HEK293 (cell line): ENCODE results near the gene STX2.

ENCODE experiments used
- CTCF ChIA-PET: fragments of 350-600 bp; formaldehyde crosslinking; extraction: SDS; loops from one replicate; lab custom pipeline; 2021; ENCODE audit warnings: antibody characterized with exemption; lab: Yijun Ruan, JAX
- POLR2A ChIA-PET: fragments of 300-600 bp; formaldehyde crosslinking; extraction: SDS; loops from one replicate; lab custom pipeline; 2020; ENCODE audit warnings: antibody characterized with exemption, inconsistent platforms; lab: Yijun Ruan, JAX
- H3K27ac ChIP-seq: fragments of 200-500 bp; sonication (Bioruptor generic); 2 replicates; pipeline ENCODE4 v1.5.1; 2014; ENCODE audit warnings: low read depth, low read length, control low read depth, inconsistent platforms; ENCODE audit errors: extremely low read depth
- H3K36me3 ChIP-seq, 2 experiments: fragments of 200-500 bp in 1 of 2; sonication (Bioruptor generic) in 1 of 2; 1 replicate in 1 of 2; 2 replicates in 1 of 2; pipeline ENCODE4 v1.5.1; 2014 to 2017; ENCODE audit warnings: inconsistent platforms in 2 of 2, low read length in 2 of 2; ENCODE audit not compliant: control insufficient read depth in 2 of 2, insufficient read depth in 1 of 2
- H3K4me1 ChIP-seq: fragments of 200-500 bp; sonication (Bioruptor generic); 2 replicates; pipeline ENCODE4 v1.5.1; 2014; ENCODE audit warnings: mild to moderate bottlenecking, low read length, inconsistent platforms; ENCODE audit not compliant: control insufficient read depth, insufficient read depth
- H3K4me3 ChIP-seq: 2 replicates; pipeline ENCODE4 v1.5.1; 2011; ENCODE audit warnings: low read depth, mild to moderate bottlenecking, control low read depth, low read length, moderate library complexity
- H3K9me3 ChIP-seq: fragments of 200-500 bp; sonication (Bioruptor generic); 2 replicates; pipeline ENCODE4 v1.5.1; 2014; ENCODE audit warnings: low read depth, low read length, inconsistent platforms; ENCODE audit not compliant: control insufficient read depth, insufficient read depth
- EGR2 ChIP-seq: fragments of 450-650 bp; formaldehyde crosslinking; IDR thresholded peaks from 2 replicates; pipeline ENCODE4 v1.5.1; 2016; ENCODE audit warnings: low read depth, missing biosample characterization, missing genetic modification characterization
- GFI1B ChIP-seq: fragments of 450-650 bp; formaldehyde crosslinking; IDR thresholded peaks from 2 replicates; pipeline ENCODE4 v1.5.1; 2016; ENCODE audit warnings: missing biosample characterization, missing genetic modification characterization
- GLIS2 ChIP-seq: fragments of 450-650 bp; formaldehyde crosslinking; IDR thresholded peaks from 2 replicates; pipeline ENCODE4 v1.5.1; 2016; ENCODE audit warnings: missing biosample characterization, missing genetic modification characterization
- KLF16 ChIP-seq: fragments of 450-650 bp; formaldehyde crosslinking; IDR thresholded peaks from 2 replicates; pipeline ENCODE4 v1.5.1; 2017; ENCODE audit warnings: missing biosample characterization, missing genetic modification characterization
- KLF8 ChIP-seq: fragments of 450-650 bp; formaldehyde crosslinking; IDR thresholded peaks from 2 replicates; pipeline ENCODE4 v1.5.1; 2016; ENCODE audit warnings: missing biosample characterization, missing genetic modification characterization
- OSR2 ChIP-seq: fragments of 450-650 bp; formaldehyde crosslinking; IDR thresholded peaks from 2 replicates; pipeline ENCODE4 v1.5.1; 2016; ENCODE audit warnings: missing biosample characterization, missing genetic modification characterization
- SCRT2 ChIP-seq: fragments of 450-650 bp; formaldehyde crosslinking; IDR thresholded peaks from 2 replicates; pipeline ENCODE4 v1.5.1; 2016; ENCODE audit warnings: missing biosample characterization, missing genetic modification characterization
- ZBTB17 ChIP-seq: fragments of 450-650 bp; formaldehyde crosslinking; IDR thresholded peaks from 2 replicates; pipeline ENCODE4 v1.5.1; 2016; ENCODE audit warnings: missing biosample characterization, missing genetic modification characterization
- ZEB2 ChIP-seq: fragments of 450-650 bp; formaldehyde crosslinking; IDR thresholded peaks from 2 replicates; pipeline ENCODE4 v1.5.1; 2016; ENCODE audit warnings: missing biosample characterization, missing genetic modification characterization
- ZNF354C ChIP-seq: fragments of 450-650 bp; formaldehyde crosslinking; IDR thresholded peaks from 2 replicates; pipeline ENCODE4 v1.5.1; 2016; ENCODE audit warnings: missing biosample characterization, missing genetic modification characterization, low read depth, borderline replicate concordance
- ZNF416 ChIP-seq: fragments of 450-650 bp; formaldehyde crosslinking; IDR thresholded peaks from 2 replicates; pipeline ENCODE4 v1.5.1; 2016; ENCODE audit warnings: missing biosample characterization, missing genetic modification characterization
- ZNF544 ChIP-seq: fragments of 450-650 bp; formaldehyde crosslinking; IDR thresholded peaks from 2 replicates; pipeline ENCODE4 v1.5.0; 2017; ENCODE audit warnings: missing biosample characterization, missing genetic modification characterization
- ZNF776 ChIP-seq: fragments of 450-650 bp; formaldehyde crosslinking; IDR thresholded peaks from 2 replicates; pipeline ENCODE4 v1.5.0; 2017; ENCODE audit warnings: missing biosample characterization, missing genetic modification characterization, borderline replicate concordance
- ZNF791 ChIP-seq: fragments of 450-650 bp; formaldehyde crosslinking; IDR thresholded peaks from 2 replicates; pipeline ENCODE4 v1.5.1; 2016; ENCODE audit warnings: missing biosample characterization, missing genetic modification characterization
- ZNF792 ChIP-seq: fragments of 450-650 bp; formaldehyde crosslinking; IDR thresholded peaks from 2 replicates; pipeline ENCODE4 v1.5.1; 2016; ENCODE audit warnings: missing biosample characterization, missing genetic modification characterization
- ZNF830 ChIP-seq: fragments of 450-650 bp; IDR thresholded peaks from 2 replicates; pipeline ENCODE4 v1.5.0; 2018; ENCODE audit warnings: missing biosample characterization, missing genetic modification characterization, low read depth, mild to moderate bottlenecking, moderate library complexity
- ZSCAN23 ChIP-seq: fragments of 450-650 bp; formaldehyde crosslinking; IDR thresholded peaks from 2 replicates; pipeline ENCODE4 v1.5.1; 2016; ENCODE audit warnings: missing biosample characterization, missing genetic modification characterization
- TF ChIP-seq, protein P1 (sequence below): fragments of 450-650 bp; formaldehyde crosslinking; IDR thresholded peaks from 2 replicates; pipeline ENCODE4; 2016; ENCODE audit warnings: missing biosample characterization, missing genetic modification characterization
- TF ChIP-seq, protein P2 (sequence below): fragments of 450-650 bp; formaldehyde crosslinking; IDR thresholded peaks from 2 replicates; pipeline ENCODE4 v1.5.1; 2016; ENCODE audit warnings: missing biosample characterization, missing genetic modification characterization
- TF ChIP-seq, protein P3 (sequence below): fragments of 450-650 bp; formaldehyde crosslinking; IDR thresholded peaks from 2 replicates; pipeline ENCODE4 v1.5.1; 2016; ENCODE audit warnings: missing biosample characterization, missing genetic modification characterization
- TF ChIP-seq, protein P4 (sequence below): fragments of 450-650 bp; formaldehyde crosslinking; IDR thresholded peaks from 2 replicates; pipeline ENCODE4 v1.5.1; 2016; ENCODE audit warnings: missing biosample characterization, missing genetic modification characterization, borderline replicate concordance
- TF ChIP-seq, protein P5 (sequence below): IDR thresholded peaks from 2 replicates; pipeline ENCODE4 v1.6.1; 2011; ENCODE audit warnings: mild to moderate bottlenecking, low read depth, low read length, borderline replicate concordance

The STX2 gene

DNA sequence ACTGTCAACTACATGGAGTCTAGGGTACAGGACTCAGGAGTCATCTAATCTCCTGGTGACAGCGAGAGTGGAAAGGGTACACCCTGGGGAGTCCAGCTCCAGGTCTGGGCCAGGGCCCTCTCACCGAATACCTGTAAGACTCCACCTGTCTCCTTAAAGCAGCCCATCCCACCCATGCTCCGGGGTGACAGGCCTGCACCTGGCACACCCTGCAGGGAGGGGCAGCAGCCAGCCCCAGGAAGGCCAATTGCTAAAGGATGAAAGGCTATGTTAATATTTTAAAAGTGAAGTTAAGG lies 45.5 kb downstream of the STX2 start:
- TF ChIP-seq ZNF544, result no peak
- TF ChIP-seq ZNF830 (tag by site-specific recombination), result no peak
- no peak for TF ChIP-seq KLF16 (tag by site-specific recombination)
- TF ChIP-seq GLIS2 (tag by site-specific recombination), result no peak
- TF ChIP-seq, protein P1, sequence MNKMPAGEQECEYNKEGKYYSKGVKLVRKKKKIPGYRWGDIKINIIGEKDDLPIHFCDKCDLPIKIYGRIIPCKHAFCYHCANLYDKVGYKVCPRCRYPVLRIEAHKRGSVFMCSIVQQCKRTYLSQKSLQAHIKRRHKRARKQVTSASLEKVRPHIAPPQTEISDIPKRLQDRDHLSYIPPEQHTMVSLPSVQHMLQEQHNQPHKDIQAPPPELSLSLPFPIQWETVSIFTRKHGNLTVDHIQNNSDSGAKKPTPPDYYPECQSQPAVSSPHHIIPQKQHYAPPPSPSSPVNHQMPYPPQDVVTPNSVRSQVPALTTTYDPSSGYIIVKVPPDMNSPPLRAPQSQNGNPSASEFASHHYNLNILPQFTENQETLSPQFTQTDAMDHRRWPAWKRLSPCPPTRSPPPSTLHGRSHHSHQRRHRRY (tag by site-specific recombination), result no peak
- no peak for TF ChIP-seq ZNF416 (tag by site-specific recombination)
- no peak for TF ChIP-seq ZNF354C (tag by site-specific recombination)
- TF ChIP-seq, protein P2, sequence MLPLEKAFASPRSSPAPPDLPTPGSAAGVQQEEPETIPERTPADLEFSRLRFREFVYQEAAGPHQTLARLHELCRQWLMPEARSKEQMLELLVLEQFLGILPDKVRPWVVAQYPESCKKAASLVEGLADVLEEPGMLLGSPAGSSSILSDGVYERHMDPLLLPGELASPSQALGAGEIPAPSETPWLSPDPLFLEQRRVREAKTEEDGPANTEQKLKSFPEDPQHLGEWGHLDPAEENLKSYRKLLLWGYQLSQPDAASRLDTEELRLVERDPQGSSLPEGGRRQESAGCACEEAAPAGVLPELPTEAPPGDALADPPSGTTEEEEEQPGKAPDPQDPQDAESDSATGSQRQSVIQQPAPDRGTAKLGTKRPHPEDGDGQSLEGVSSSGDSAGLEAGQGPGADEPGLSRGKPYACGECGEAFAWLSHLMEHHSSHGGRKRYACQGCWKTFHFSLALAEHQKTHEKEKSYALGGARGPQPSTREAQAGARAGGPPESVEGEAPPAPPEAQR, result no peak
- TF ChIP-seq OSR2 (tag by site-specific recombination), result no peak
- ChIA-PET POLR2A (no interaction called here), CTCF (no interaction called here)
- no peak overlapping the region for H3K27ac ChIP-seq
- H3K36me3 ChIP-seq, result peaks cover 4 to 69% of the 10 kb centered on the region in 2 experiments; a peak in 2 of 3 replicates
- H3K4me1 ChIP-seq, result no peaks in the 10 kb centered on the region
- no peak overlapping the region for H3K4me3 ChIP-seq
- no peaks in the 10 kb centered on the region for H3K9me3 ChIP-seq

DNA sequence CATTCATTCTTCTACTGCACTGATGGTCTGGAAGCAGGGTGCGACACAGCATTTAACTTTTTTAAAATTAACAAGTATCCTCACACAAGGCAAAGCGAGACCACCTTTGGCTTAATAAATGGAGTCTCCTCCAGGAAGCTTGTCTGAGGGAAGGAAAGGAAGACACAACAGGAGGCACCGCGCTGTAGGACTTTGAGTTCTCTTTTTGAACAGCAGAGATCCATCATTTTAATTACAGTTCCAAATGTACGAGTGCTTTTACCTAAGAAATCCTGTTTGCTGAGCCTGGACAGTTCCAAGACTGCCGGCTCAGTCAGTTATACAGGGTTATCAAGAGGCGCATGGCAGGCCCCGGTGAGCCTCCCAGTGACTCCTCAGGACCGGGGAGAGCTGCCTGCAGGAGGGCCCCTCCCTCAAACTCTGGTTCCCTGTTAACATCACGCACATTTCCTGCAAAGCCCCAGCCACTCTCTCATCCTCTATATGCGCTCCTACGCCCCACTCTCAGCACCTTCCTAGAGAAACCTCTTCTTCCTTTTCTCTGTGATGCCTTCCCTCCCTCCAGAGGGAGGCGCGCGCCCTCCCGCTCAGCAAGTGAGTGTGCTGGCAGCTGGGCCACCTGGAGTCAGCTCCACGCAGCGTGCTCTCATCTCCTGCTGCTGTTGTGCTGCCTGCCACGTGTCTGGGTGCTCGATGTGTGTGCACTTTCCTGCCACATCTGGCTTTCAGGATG lies 46.1 kb downstream of the STX2 start:
- Histone ChIP-seq H3K36me3 (peaks cover 4 to 66% of the 10 kb centered on the region in 2 experiments; a peak in 2 of 3 replicates), H3K9me3 (no peaks in the 10 kb centered on the region), H3K27ac (no peak overlapping the region), H3K4me3 (no peak overlapping the region), H3K4me1 (no peaks in the 10 kb centered on the region)
- TF ChIP-seq KLF16 (tag by site-specific recombination), result no peak
- TF ChIP-seq ZNF791 (tag by site-specific recombination), result no peak
- TF ChIP-seq ZEB2 (tag by site-specific recombination), result no peak
- POLR2A ChIA-PET, result no interaction called here
- CTCF ChIA-PET, result no interaction called here

DNA sequence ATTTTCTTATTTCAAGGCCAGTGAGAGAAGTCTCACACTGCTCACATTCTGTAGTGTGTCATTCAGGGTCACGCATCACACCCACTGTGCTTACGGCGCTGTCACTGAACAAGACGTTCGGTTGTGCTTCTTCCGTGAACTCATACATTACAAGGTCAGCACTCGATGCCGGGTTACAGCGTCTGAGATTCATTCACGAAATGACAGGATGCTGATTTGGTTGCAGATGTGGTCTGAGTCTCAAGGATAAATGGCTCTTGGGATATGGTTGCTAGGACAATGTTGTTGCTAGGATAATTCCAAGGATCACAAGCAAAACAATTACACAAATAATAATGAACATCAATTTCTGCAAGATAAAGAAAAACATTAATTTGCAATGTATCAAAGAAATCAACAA lies 47.4 kb downstream of the STX2 start:
- ChIA-PET POLR2A (no interaction called here), CTCF (interaction anchor here (0.7 kb wide), 1 partner anchor 285 kb away, joined by 3 read pairs; no protein-coding TSS in a partner anchor)
- no peak overlapping the region for H3K27ac ChIP-seq
- no peaks in the 10 kb centered on the region for H3K9me3 ChIP-seq
- peaks cover 0 to 52% of the 10 kb centered on the region in 2 experiments; a peak in 2 of 3 replicates for H3K36me3 ChIP-seq
- H3K4me3 ChIP-seq, result no peak overlapping the region
- H3K4me1 ChIP-seq, result no peaks in the 10 kb centered on the region
- TF ChIP-seq ZBTB17 (tag by site-specific recombination), result no peak

DNA sequence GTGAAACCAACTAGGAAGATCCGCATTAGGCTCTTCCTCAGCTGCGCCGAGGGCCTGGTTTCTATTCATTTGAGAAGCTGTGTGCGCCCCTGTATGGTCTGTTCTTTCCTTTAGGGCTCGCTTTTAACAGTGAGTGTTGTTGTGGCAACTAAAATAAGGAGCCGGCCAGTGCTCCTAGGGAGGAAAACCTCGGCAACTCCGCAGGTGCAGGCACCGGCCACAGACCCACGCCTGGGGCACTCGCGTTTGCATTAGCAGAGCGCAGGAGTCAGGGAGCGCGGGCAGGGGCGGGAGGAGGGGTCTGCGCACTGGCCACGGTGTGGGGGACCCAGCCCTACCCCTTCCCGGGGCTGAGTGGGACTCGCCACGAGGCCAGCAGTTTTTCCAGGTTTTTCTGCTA lies 50.5 kb downstream of the STX2 start:
- POLR2A ChIA-PET, result no interaction called here
- no peaks in the 10 kb centered on the region for H3K4me1 ChIP-seq
- H3K9me3 ChIP-seq, result no peaks in the 10 kb centered on the region
- no peak overlapping the region for H3K4me3 ChIP-seq
- peaks cover 0 to 25% of the 10 kb centered on the region in 2 experiments; a peak in 2 of 3 replicates for H3K36me3 ChIP-seq
- H3K27ac ChIP-seq, result no peak overlapping the region
- CTCF ChIA-PET, result no interaction called here
- TF ChIP-seq, protein P3, sequence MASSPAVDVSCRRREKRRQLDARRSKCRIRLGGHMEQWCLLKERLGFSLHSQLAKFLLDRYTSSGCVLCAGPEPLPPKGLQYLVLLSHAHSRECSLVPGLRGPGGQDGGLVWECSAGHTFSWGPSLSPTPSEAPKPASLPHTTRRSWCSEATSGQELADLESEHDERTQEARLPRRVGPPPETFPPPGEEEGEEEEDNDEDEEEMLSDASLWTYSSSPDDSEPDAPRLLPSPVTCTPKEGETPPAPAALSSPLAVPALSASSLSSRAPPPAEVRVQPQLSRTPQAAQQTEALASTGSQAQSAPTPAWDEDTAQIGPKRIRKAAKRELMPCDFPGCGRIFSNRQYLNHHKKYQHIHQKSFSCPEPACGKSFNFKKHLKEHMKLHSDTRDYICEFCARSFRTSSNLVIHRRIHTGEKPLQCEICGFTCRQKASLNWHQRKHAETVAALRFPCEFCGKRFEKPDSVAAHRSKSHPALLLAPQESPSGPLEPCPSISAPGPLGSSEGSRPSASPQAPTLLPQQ (tag by site-specific recombination), result no peak
- no peak for TF ChIP-seq ZSCAN23
- no peak for TF ChIP-seq SCRT2
- no peak for TF ChIP-seq EGR2 (tag by site-specific recombination)
- TF ChIP-seq, protein P4, sequence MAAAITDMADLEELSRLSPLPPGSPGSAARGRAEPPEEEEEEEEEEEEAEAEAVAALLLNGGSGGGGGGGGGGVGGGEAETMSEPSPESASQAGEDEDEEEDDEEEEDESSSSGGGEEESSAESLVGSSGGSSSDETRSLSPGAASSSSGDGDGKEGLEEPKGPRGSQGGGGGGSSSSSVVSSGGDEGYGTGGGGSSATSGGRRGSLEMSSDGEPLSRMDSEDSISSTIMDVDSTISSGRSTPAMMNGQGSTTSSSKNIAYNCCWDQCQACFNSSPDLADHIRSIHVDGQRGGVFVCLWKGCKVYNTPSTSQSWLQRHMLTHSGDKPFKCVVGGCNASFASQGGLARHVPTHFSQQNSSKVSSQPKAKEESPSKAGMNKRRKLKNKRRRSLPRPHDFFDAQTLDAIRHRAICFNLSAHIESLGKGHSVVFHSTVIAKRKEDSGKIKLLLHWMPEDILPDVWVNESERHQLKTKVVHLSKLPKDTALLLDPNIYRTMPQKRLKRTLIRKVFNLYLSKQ (tag by site-specific recombination), result no peak
- no peak for TF ChIP-seq GFI1B (tag by site-specific recombination)
- no peak for TF ChIP-seq ZNF776 (tag by site-specific recombination)
- TF ChIP-seq KLF8 (tag by site-specific recombination), result no peak
- no peak for TF ChIP-seq ZNF792 (tag by site-specific recombination)
- TF ChIP-seq, protein P5, sequence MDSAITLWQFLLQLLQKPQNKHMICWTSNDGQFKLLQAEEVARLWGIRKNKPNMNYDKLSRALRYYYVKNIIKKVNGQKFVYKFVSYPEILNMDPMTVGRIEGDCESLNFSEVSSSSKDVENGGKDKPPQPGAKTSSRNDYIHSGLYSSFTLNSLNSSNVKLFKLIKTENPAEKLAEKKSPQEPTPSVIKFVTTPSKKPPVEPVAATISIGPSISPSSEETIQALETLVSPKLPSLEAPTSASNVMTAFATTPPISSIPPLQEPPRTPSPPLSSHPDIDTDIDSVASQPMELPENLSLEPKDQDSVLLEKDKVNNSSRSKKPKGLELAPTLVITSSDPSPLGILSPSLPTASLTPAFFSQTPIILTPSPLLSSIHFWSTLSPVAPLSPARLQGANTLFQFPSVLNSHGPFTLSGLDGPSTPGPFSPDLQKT, result no peak
